K562 (cell line): ENCODE results near the gene PPP1R12B. TPM values are rescaled to one million over a fixed set of nuclear protein-coding genes. Genes with fewer than 3 reads are reported as not detected.

Experiments used
- ATAC-seq: fragments of 200-7000 bp; cut with Tn5 transposase; 3 replicates; pipeline ENCODE4 v1.9.1; 2020; ENCODE audit warnings: moderate library complexity
- BruUV-seq: library from RNA; stranded (reverse); fragments of 400-500 nt; replicated peaks from 2 replicates; lab custom pipeline; 2021; lab: Mats Ljungman, UMichigan
- CTCF ChIA-PET: fragments of 300-600 bp; formaldehyde crosslinking; extraction: SDS; loops from one replicate; lab custom pipeline; 2021; ENCODE audit warnings: low intra/inter-chr PET ratio; lab: Yijun Ruan, JAX
- POLR2A ChIA-PET: fragments of 300-600, 350-650 bp; sonication (Branson Sonifier 250); formaldehyde crosslinking; extraction: SDS; loops from one replicate; lab custom pipeline; 2021; ENCODE audit warnings: antibody characterized with exemption, inconsistent platforms; lab: Yijun Ruan, JAX
- DNase-seq, 4 experiments: peaks; one replicate each; pipeline versions ENCODE4 v3.0.0 to v3.0.0-alpha.2; 2011 to 2018; ENCODE audit warnings: low spot score in 3 of 4, mixed read lengths in 3 of 4; ENCODE audit errors: extremely low read depth in 1 of 4
- FAIRE-seq: peaks from 2 replicates; lab custom pipeline; 2011; peaks lifted over from hg19 to GRCh38; lab: Jason Lieb, UNC
- H2AFZ ChIP-seq: 2 replicates; pipeline ENCODE4 v1.6.0; 2011; ENCODE audit warnings: low read depth, low read length, control low read depth, inconsistent platforms
- H3K27ac ChIP-seq: fragments of 200-600 bp; 3 replicates; pipeline ENCODE4 v1.8.0; 2011; ENCODE audit warnings: low read depth, mild to moderate bottlenecking, control low read depth, inconsistent platforms, low read length, moderate library complexity, mixed read lengths; ENCODE audit errors: extremely low read depth
- H3K27me3 ChIP-seq, 2 experiments: fragments of 300-600 bp in 1 of 2; 2 replicates in 1 of 2; 3 replicates in 1 of 2; pipeline versions ENCODE4 v1.6.0 to v1.8.0; 2011; ENCODE audit warnings: inconsistent platforms in 2 of 2, low read length in 2 of 2, mild to moderate bottlenecking in 1 of 2, mixed read lengths in 1 of 2, moderate library complexity in 1 of 2; ENCODE audit not compliant: control insufficient read depth in 2 of 2, insufficient read depth in 2 of 2
- H3K36me3 ChIP-seq: fragments of 300-600 bp; 3 replicates; pipeline ENCODE4 v1.8.0; 2011; ENCODE audit warnings: mild to moderate bottlenecking, low read length, inconsistent platforms; ENCODE audit not compliant: control insufficient read depth, insufficient read depth
- H3K4me1 ChIP-seq, 2 experiments: fragments of 200-600 bp in 1 of 2; replicated peaks in 1 of 2; 2 replicates in 1 of 2; 3 replicates in 1 of 2; pipeline versions ENCODE4 v1.5.1 to v1.8.0; 2011; ENCODE audit warnings: inconsistent platforms in 2 of 2, low read length in 2 of 2, mild to moderate bottlenecking in 1 of 2, mixed read lengths in 1 of 2, moderate library complexity in 1 of 2; ENCODE audit not compliant: control insufficient read depth in 2 of 2, insufficient read depth in 2 of 2
- H3K4me2 ChIP-seq: 2 replicates; pipeline ENCODE4 v1.6.1; 2011; ENCODE audit warnings: low read length, control low read depth, inconsistent platforms, mixed read lengths; ENCODE audit not compliant: insufficient read depth
- H3K4me3 ChIP-seq: fragments of 200-600 bp; sonication (generic), shearing (Covaris generic); 2 replicates; pipeline ENCODE4 v1.5.1; 2016; ENCODE audit warnings: control low read depth, inconsistent platforms
- H3K79me2 ChIP-seq: fragments of 200-600 bp; 3 replicates; pipeline ENCODE4 v1.8.0; 2011; ENCODE audit warnings: low read length, inconsistent platforms; ENCODE audit not compliant: control insufficient read depth, insufficient read depth
- H3K9ac ChIP-seq, 2 experiments: 2 replicates each; pipeline versions ENCODE4 v1.6.0 to v1.6.1; 2011; ENCODE audit warnings: low read depth in 2 of 2, low read length in 2 of 2, control low read depth in 1 of 2, inconsistent platforms in 1 of 2, mild to moderate bottlenecking in 1 of 2, mixed read lengths in 1 of 2; ENCODE audit not compliant: insufficient read depth in 1 of 2
- H3K9me1 ChIP-seq: one replicate; pipeline ENCODE4 v1.6.0; 2011; ENCODE audit warnings: inconsistent platforms, mild to moderate bottlenecking, low read length, moderate library complexity; ENCODE audit not compliant: control insufficient read depth, insufficient read depth
- H3K9me3 ChIP-seq: replicated peaks from 2 replicates; pipeline ENCODE4 v1.5.1; 2011; ENCODE audit warnings: low read depth, low read length, inconsistent platforms; ENCODE audit not compliant: control insufficient read depth, insufficient read depth
- H4K20me1 ChIP-seq: replicated peaks from 2 replicates; pipeline ENCODE4 v1.6.1; 2011; ENCODE audit warnings: low read length, inconsistent platforms, mixed read lengths; ENCODE audit not compliant: control insufficient read depth, insufficient read depth
- ARID4B ChIP-seq: sonication (generic); formaldehyde crosslinking; IDR thresholded peaks from 2 replicates; pipeline ENCODE4 v1.8.0; 2022; ENCODE audit warnings: mild to moderate bottlenecking, missing genetic modification reagents
- MTA3 ChIP-seq: fragments of 450-650 bp; formaldehyde crosslinking; IDR thresholded peaks from 2 replicates; pipeline ENCODE4 v1.6.1; 2017; ENCODE audit warnings: mild to moderate bottlenecking, borderline replicate concordance
- MXI1 ChIP-seq: IDR thresholded peaks from 2 replicates; pipeline ENCODE4 v1.6.1; 2011; ENCODE audit warnings: low read depth, mild to moderate bottlenecking, improper control_type of control experiment, low read length
- SAFB2 ChIP-seq: fragments of 200-400 bp; formaldehyde crosslinking; IDR thresholded peaks from 2 replicates; pipeline ENCODE4 v1.6.1; 2018; ENCODE audit warnings: borderline replicate concordance, low read length, low read depth, moderate library complexity; ENCODE audit not compliant: severe bottlenecking
- SRSF1 ChIP-seq: fragments of 200-400 bp; formaldehyde crosslinking; IDR thresholded peaks from 2 replicates; pipeline ENCODE4 v1.6.1; 2017; ENCODE audit warnings: mild to moderate bottlenecking, low read depth, low read length, moderate library complexity
- ZKSCAN3 ChIP-seq: fragments of 250-450 bp; sonication (Bioruptor Pico); IDR thresholded peaks from 2 replicates; pipeline ENCODE4 v1.4.0; 2020
- ZNF197 ChIP-seq: fragments of 200-800 bp; sonication (Bioruptor generic); IDR thresholded peaks from 2 replicates; pipeline ENCODE4 v1.6.1; 2016; ENCODE audit warnings: low read depth, missing genetic modification characterization, missing compliant biosample characterization
- ZNF232 ChIP-seq: sonication (generic); formaldehyde crosslinking; IDR thresholded peaks from 2 replicates; pipeline ENCODE4 v1.8.0; 2022; ENCODE audit warnings: mild to moderate bottlenecking, missing genetic modification reagents
- ZNF3 ChIP-seq: fragments of 250-450 bp; sonication (Bioruptor Pico); IDR thresholded peaks from 2 replicates; pipeline ENCODE4 v1.5.0; 2021; ENCODE audit warnings: mild to moderate bottlenecking, moderate library complexity
- WGBS: fragments of 100-300 bp; shearing (Covaris generic); methylation state at CpG from one replicate; pipeline ENCODE4 v1.1.6; 2016; ENCODE audit warnings: low coverage, mixed read lengths; ENCODE audit not compliant: insufficient coverage; ENCODE audit errors: missing lambda C conversion rate; 5-methylcytosine and 5-hydroxymethylcytosine counted together
- in situ Hi-C: fragments of 300-500 bp; cut with MboI; formaldehyde crosslinking; loops from 4 replicates; pipeline ENCODE4 v1.15.0; 2018; ENCODE audit warnings: inconsistent platforms, mixed read lengths
- intact Hi-C: fragments of 100-400 bp; cut with micrococcal nuclease; formaldehyde crosslinking; loops from 2 replicates; pipeline ENCODE4 v1.14.2; 2022
- polyA plus RNA-seq, 8 experiments: library from polyadenylated mRNA; depleted of rRNA in 4 of 8; stranded (reverse) in 5 of 8; unstranded in 3 of 8; fragments of >200 nt; fragmentation: Nextera tagmentation in 2 of 8; fragmentation: Illumina TruSeq in 1 of 8; extraction: Ambion mirVana in 2 of 8; extraction: Trizol in 1 of 8; gene quantifications; 2 replicates each; pipeline versions ENCODE4 v1.2.1 to v1.2.3, GENCODE V29; 2011 to 2014; ENCODE audit warnings: inconsistent platforms in 1 of 8, missing spikeins in 1 of 8
- total RNA-seq, 7 experiments: library from RNA; depleted of rRNA in 6 of 7; stranded (reverse); fragments of >200 nt in 6 of 7; fragmentation: Illumina TruSeq in 2 of 7; extraction: Trizol in 2 of 7; gene quantifications; 2 replicates each; pipeline versions ENCODE4 v1.2.1 to v1.2.3, GENCODE V29; 2011 to 2021; ENCODE audit warnings: low replicate concordance in 1 of 7
- TF ChIP-seq, protein P1 (sequence below), 3 experiments: fragments of 200-800 bp in 1 of 3; fragments of 250-450 bp in 1 of 3; fragments of 450-650 bp in 1 of 3; sonication (Bioruptor Pico) in 1 of 3; sonication (Bioruptor generic) in 1 of 3; formaldehyde crosslinking in 1 of 3; IDR thresholded peaks; 2 replicates each; pipeline versions ENCODE4 v1.6.1 to v1.8.0; 2016 to 2022; ENCODE audit warnings: mild to moderate bottlenecking in 2 of 3, missing genetic modification characterization in 2 of 3, missing compliant biosample characterization in 1 of 3, moderate library complexity in 1 of 3

PPP1R12B gene
- total and polyA plus RNA-seq, 9 of the 15 experiments (the other 6 are each of a cell fraction or from before 2014, with no cell fraction given) = 0.73 to 16.9 (median 13.6) TPM

GRCh38 chr1:202621446-202621845 is 272.9 kb downstream of the PPP1R12B start:
- H3K4me1 ChIP-seq = peaks cover 0 to 16% of the 10 kb centered on the region in 2 experiments; a peak in 3 of 5 replicates
- H3K9me3 ChIP-seq = no peaks in the 10 kb centered on the region
- DNase-seq = no peak
- no peak for FAIRE-seq
- H3K9me1 ChIP-seq = peaks cover 6% of the 10 kb centered on the region
- intact Hi-C loops (no loop called here), in situ Hi-C loops (loop anchor here (10.0 kb wide), 1 partner anchor 933 kb away; no protein-coding TSS in a partner anchor)
- no peak overlapping the region for H3K4me3 ChIP-seq
- H2AFZ ChIP-seq = no peak overlapping the region
- no peaks in the 10 kb centered on the region for H3K79me2 ChIP-seq
- H3K9ac ChIP-seq = no peak overlapping the region
- ChIA-PET POLR2A (interaction anchor here (0.7 kb wide), 1 partner anchor 372 kb away, joined by 4 read pairs; no protein-coding TSS in a partner anchor), CTCF (no interaction called here)
- H3K27me3 ChIP-seq = peaks cover 7 to 38% of the 10 kb centered on the region in 2 experiments; a peak in 4 of 5 replicates
- no TSS peak for BruUV-seq
- ATAC-seq = no peak
- no peaks in the 10 kb centered on the region; the same call in 2 of the 3 replicates for H3K36me3 ChIP-seq
- TF ChIP-seq MXI1 = no peak
- TF ChIP-seq ARID4B (CRISPR knock-in tag) = no peak
- no peak for TF ChIP-seq ZNF197
- no peak for TF ChIP-seq MTA3
- no peak for TF ChIP-seq SRSF1
- TF ChIP-seq ZNF232 (CRISPR knock-in tag) = no peak
- TF ChIP-seq, protein P1, sequence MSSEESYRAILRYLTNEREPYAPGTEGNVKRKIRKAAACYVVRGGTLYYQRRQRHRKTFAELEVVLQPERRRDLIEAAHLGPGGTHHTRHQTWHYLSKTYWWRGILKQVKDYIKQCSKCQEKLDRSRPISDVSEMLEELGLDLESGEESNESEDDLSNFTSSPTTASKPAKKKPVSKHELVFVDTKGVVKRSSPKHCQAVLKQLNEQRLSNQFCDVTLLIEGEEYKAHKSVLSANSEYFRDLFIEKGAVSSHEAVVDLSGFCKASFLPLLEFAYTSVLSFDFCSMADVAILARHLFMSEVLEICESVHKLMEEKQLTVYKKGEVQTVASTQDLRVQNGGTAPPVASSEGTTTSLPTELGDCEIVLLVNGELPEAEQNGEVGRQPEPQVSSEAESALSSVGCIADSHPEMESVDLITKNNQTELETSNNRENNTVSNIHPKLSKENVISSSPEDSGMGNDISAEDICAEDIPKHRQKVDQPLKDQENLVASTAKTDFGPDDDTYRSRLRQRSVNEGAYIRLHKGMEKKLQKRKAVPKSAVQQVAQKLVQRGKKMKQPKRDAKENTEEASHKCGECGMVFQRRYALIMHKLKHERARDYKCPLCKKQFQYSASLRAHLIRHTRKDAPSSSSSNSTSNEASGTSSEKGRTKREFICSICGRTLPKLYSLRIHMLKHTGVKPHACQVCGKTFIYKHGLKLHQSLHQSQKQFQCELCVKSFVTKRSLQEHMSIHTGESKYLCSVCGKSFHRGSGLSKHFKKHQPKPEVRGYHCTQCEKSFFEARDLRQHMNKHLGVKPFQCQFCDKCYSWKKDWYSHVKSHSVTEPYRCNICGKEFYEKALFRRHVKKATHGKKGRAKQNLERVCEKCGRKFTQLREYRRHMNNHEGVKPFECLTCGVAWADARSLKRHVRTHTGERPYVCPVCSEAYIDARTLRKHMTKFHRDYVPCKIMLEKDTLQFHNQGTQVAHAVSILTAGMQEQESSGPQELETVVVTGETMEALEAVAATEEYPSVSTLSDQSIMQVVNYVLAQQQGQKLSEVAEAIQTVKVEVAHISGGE (CRISPR knock-in tag; IDR thresholded peaks at IDR 0.05) = no peak
- TF ChIP-seq ZKSCAN3 = no peak
- no peak for TF ChIP-seq SAFB2
- no peak for TF ChIP-seq ZNF3
- 4% methylated on average over 3 of the region's 3 CpGs for WGBS
- peaks cover 10% of the 10 kb centered on the region for H4K20me1 ChIP-seq
- no peak overlapping the region for H3K27ac ChIP-seq
- no peak overlapping the region for H3K4me2 ChIP-seq
